HT-29 (cell line): Measurements from ENCODE around the gene CD99L2. TPM values are rescaled to one million over a fixed set of nuclear protein-coding genes. Genes with fewer than 3 reads are reported as not detected.
"Not testable (repeated sequence)": the region's sequence is repeated elsewhere in the genome, so short reads cannot be mapped to it uniquely, and the experiment has no call there.

ENCODE experiments used
- DNase-seq: peaks from one replicate; pipeline ENCODE4 v3.0.0-alpha.2; 2015; ENCODE audit warnings: low spot score
- total RNA-seq: library from RNA; depleted of rRNA; stranded (reverse); fragments of >200 nt; shearing (Covaris generic); gene quantifications from 2 replicates; pipeline ENCODE4 v1.2.3, GENCODE V29; 2014

The CD99L2 gene
- total RNA-seq, 1 experiment from 2014 or later: 3.3 TPM

GRCh38 chrX:150856785-150857184, 41.7 kb downstream of the CD99L2 start:
- DNase-seq: no peak

GRCh38 chrX:150856101-150856500, 42.4 kb downstream of the CD99L2 start:
- no peak for DNase-seq

GRCh38 chrX:150854856-150855255, 43.6 kb downstream of the CD99L2 start:
- DNase-seq: no peak

GRCh38 chrX:150849996-150850720, 48.3 kb downstream of the CD99L2 start:
- no peak for DNase-seq

- no peak for DNase-seq
Measured at GRCh38 chrX:150849486-150849885, 49.0 kb downstream of the CD99L2 start.

GRCh38 chrX:150848914-150849365, 49.5 kb downstream of the CD99L2 start:
- no peak for DNase-seq

- DNase-seq: no peak
Measured at GRCh38 chrX:150847088-150847487, 51.4 kb downstream of the CD99L2 start.

GRCh38 chrX:150846130-150846529, 52.3 kb downstream of the CD99L2 start:
- DNase-seq: no peak

GRCh38 chrX:150845091-150845490, 53.4 kb downstream of the CD99L2 start:
- no peak for DNase-seq

- no peak for DNase-seq
Measured at GRCh38 chrX:150844016-150844415, 54.5 kb downstream of the CD99L2 start.

- DNase-seq: no peak
Measured at GRCh38 chrX:150842198-150842685, 56.2 kb downstream of the CD99L2 start.

- DNase-seq: no peak
Measured at GRCh38 chrX:150841456-150842197, 56.8 kb downstream of the CD99L2 start.

GRCh38 chrX:150837845-150838244, 60.6 kb downstream of the CD99L2 start:
- no peak for DNase-seq

- DNase-seq: no peak
Measured at GRCh38 chrX:150834695-150835094, 63.8 kb downstream of the CD99L2 start.

- no peak for DNase-seq
Measured at GRCh38 chrX:150833454-150834056, 64.9 kb downstream of the CD99L2 start.

GRCh38 chrX:150831863-150832262, 66.6 kb downstream of the CD99L2 start:
- DNase-seq: no peak

- DNase-seq: no peak
Measured at GRCh38 chrX:150828785-150829184, 69.7 kb downstream of the CD99L2 start.

- DNase-seq: not testable (repeated sequence)
Measured at GRCh38 chrX:150824352-150824751, 74.1 kb downstream of the CD99L2 start.

- DNase-seq: not testable (repeated sequence)
Measured at GRCh38 chrX:150823826-150824225, 74.6 kb downstream of the CD99L2 start.

- no peak for DNase-seq
Measured at GRCh38 chrX:150821971-150822370, 76.5 kb downstream of the CD99L2 start.

- DNase-seq: no peak
Measured at GRCh38 chrX:150813922-150814321, 84.5 kb downstream of the CD99L2 start.

- DNase-seq: no peak
Measured at GRCh38 chrX:150806827-150807226, 91.6 kb downstream of the CD99L2 start.
